NCI-H1105 (cell line): ENCODE data around the gene DPP6.
A peak's percentile ranks its signal among the peaks of the same experiment; 100 is the strongest.
"Not testable (repeated sequence)": the region's sequence is repeated elsewhere in the genome, so short reads cannot be mapped to it uniquely, and the experiment has no call there.

Source experiments
- DNase-seq: peaks from one replicate; lab custom pipeline; 2025; lab: John Stamatoyannopoulos, UW

Gene DPP6

GRCh38 chr7:154909241-154910105, 857.3 kb downstream of the DPP6 start:
- DNase-seq: no peak

- no peak for DNase-seq
Observed at GRCh38 chr7:154910125-154910524, 857.9 kb downstream of the DPP6 start.

GRCh38 chr7:154910977-154911376, 858.8 kb downstream of the DPP6 start:
- no peak for DNase-seq

DNA sequence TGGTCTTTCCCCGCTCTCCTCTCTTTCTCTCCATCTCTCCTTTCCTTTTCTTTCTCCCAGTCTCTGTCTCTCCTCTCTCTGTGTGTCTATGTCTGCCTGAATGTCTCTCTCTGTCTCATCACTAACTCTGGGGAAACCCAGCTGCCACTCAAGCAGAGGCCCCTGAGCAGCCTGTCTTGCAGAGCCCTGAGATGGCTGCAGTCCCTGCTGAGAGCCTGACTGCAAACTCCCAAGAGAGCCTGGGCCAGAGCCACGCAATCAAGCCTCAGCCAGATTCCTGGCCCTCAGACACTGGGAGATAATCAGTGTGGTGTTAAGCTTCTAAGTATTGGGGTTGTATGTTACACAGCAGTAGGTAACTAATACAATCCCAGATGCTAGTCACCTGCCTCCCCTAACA, 859.2 kb downstream of the DPP6 start:
- no peak for DNase-seq

DNA sequence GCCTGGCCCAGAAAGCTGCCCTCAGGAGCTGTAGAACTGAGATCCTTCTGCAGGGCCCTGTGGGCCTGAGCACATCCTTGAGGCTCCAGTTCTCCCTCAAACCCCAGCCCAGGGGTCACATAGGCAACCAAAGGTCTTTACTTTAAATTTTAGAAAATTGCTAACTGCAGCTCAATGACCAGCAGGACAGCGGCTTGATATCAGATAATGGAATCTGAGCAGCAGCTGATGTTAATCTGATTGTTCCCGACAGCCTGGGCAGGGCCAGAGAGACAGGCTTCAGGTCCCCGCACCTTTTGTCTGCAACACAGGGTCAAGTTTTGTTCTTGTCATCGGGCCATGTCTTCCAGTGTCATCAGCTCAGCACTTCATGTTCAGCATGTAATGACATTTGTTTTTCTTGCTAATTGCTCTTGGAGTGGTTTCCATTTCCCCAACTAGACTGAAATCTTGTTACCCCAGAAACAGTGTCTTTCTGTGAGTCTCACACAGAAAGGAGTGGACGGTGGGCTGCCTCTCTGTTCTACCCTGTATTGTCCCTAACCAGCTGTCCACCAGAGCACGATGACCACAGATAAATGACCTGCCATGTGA, 859.8 kb downstream of the DPP6 start:
- no peak for DNase-seq

DNA sequence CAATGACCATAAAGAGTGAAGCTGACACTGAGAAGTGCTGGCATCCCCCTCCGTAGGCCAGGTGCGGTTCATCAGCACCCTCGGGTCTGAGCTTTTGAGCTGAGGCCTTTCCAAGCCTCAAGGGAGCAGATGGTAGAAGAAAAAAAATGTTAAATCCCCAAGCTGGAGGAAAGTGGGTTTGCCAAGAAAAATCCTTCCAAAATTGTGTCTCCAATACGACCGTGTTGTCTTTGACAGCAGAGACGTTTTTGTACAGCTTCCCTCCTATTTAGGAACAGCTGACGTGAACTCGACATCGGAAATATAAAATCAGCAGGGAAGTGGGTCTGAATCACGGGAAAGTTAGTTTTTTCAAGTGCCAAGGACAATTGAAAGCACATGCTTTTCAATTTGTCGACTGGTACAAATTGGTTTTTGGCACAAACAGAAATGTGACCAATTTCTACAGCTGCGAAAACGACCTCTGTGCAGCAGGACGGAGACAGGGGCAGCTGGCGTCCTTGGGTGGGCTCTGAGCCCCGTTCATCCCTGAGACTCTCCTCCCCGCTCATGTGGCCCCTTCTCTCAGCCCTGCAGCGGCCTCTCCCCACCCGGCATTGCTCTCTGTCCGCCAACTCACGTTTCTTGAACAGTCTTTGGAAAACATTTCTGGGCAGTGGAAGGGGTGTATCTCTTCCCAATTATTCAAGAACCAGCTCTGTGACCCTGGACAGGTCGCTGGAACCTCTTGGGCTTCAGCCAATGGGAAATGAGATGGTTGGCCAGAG, 860.9 kb downstream of the DPP6 start:
- no peak for DNase-seq

DNA sequence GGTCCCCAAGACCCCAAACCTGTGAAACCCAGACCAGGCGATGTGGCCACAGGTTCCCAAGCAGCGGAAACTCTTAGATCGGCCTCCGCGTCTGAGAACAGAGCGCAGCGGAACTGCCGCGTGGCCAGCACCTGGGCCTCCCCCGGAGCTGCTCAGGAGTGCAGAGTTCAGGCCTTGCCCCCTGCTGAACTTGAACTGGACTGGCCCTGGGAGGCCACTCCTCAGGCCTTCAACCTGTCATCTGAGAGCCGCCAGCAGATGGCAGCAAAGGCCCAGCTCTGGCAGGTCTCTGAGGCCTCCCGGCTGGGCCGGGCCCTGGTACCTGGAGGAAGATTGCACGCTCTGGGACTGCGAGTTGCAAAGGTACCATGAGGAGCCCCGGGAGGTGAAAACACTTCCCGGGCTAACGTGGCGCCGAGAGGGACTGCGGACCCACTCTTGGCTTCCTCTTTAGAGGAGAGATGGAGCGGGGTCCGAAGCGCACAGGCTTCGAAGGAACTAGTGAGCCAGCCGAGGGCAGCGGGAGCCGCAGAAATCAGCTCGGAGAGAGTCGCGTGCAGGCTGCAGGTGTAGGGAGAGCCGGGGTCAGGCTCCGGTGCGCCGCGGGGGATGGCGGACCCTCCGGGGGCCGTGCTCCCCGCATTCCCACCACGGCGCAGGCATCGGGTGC, 861.6 kb downstream of the DPP6 start:
- DNase-seq: peak; percentile 39

DNA sequence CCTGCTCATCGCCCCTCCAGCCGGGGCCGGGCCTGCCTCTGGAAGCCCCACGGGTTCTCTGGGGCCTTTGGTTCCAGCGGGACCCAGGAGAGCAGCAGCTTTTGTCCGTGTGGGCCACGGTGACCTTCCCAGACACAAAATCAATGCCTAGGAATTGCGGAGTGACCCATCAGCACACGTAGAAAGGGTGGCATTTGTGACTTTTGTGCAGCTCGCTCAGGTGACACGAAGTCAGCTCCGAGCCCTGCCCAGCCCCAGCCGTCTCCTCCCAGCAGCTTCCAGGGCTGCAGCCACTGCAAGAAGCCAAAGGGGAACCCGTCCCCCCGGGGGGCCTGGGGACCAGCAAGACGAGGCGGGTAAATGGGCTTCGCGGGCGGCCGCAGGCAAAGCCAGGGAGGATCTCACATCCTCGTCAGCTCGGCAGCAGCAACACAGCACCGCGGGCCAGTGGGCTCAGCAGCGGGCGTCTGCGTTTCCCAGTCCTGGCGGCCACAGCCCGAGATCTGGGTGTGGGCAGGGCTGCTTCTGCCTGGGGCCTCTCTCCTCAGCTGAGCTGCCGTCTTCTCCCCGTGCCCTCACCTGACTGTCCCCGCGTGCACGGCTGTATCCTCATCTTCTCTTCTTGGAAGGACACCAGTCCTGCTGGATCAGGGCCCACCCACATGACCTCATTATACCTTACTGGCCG, 862.3 kb downstream of the DPP6 start:
- no peak for DNase-seq

- no peak for DNase-seq
Observed at GRCh38 chr7:154914996-154915380, 862.8 kb downstream of the DPP6 start.

DNA sequence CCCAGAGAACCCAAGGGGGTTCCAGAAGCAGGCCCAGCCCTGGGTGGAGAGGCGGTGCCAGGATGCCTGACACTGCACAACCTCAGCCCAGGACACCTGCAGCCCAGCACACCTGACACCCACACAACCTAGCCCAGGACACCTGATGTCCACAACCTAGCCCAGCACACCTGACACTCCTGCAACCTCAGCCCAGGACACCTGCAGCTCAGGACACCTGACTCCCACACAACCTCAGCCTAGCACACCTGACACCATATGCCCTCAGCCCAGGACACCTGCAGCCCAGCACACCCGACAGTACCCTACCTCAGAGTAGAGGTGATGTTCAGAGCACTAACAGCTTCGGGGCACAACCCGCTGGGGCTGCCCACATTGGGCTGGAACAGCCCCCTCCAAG, 863.4 kb downstream of the DPP6 start:
- no peak for DNase-seq

DNA sequence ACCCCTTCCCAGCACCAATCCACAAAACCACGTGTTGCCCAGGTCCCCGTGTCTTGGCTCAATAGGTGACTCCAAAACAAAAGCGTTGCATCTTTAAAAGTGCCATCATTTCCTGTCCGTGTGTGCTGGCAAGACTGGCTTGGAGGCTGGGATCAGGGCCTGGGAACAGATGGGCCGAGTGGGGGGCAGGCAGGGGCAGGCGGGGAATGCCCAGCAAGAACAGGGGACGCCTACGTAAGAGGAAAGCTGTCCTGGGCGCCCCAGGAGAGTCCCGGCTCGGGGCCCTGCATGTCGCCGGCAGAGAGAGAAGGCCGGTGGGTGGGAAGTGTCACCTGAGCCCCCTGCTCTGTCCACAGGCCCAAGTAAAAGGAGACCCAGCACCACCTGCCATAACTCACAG, 864.2 kb downstream of the DPP6 start:
- DNase-seq: no peak

- DNase-seq: peak; percentile 28
Observed at GRCh38 chr7:154916856-154917807, 864.9 kb downstream of the DPP6 start.

GRCh38 chr7:154917808-154918160, 865.6 kb downstream of the DPP6 start:
- DNase-seq: no peak

- no peak for DNase-seq
Observed at GRCh38 chr7:154918266-154918665, 866.1 kb downstream of the DPP6 start.

- no peak for DNase-seq
Observed at GRCh38 chr7:154918741-154919140, 866.5 kb downstream of the DPP6 start.

DNA sequence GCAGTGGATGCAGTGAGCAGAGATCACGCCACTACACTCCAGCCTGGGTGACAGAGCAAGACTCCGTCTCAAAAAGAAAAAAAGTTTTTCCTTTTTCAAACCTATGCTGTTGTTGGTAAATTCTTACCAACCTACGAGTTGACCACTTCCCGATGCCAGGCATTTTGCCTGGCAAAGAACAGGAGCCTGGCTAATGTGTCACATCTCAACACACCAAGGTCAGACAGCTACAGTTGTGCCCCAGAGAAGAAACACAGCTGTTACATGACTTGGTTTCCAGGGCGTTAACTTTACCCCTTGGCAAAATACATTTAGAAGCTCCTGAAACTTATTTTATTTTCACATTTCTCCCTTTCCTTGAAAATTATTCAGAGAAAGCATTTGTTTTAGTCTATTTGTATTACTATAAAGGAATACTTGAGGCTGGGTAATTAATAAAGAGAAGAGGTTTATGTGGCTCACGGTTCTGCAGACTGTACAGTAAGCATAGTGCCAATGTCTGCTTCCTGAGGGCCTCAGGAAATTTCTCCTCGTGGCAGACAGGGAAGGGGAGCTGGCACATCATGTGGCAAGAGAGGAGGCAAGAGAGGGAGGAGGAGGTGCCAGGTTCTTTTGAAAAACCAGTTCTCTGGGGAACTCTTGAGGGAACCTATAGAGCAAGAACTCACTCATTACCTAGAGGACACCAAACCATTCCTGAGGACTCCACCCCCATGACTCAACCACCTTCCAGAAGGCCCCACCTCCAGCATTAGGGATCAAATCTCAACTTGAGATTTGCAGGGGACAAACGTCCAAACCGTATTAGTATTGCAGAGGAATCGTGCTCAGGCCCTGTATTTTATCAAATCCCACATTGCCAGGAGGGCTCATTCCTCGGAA, 867.4 kb downstream of the DPP6 start:
- DNase-seq: no peak

GRCh38 chr7:154922472-154922871, 870.3 kb downstream of the DPP6 start:
- DNase-seq: not testable (repeated sequence)

DNA sequence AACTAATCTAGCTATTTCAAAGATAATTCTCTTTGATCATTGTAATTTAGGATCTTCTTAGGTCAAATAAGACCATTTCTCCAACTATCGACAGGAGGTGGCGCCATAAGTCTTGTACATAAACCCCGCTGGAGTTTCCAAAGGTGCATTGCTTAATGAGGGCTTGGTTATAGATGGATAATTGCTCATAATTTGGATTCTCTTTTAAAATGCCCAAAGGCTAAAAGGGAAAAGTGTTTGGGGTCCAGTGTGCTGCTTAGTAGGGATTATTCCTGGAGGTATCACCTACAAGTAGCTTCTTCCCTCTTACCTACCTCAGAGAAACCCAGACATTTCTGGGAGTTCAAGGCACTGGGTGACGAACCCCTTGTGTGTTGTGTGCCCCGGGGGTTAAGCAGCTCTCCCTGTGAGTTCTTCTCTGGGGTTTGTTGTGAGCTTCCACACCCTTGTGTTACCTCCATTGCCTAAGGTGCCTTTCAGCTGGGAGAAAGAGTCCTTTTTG, 875.5 kb downstream of the DPP6 start:
- DNase-seq: peak; percentile 84
